NCI-H1092 treated with DMSO at 0.1 percent for 48 hours (cell line): ENCODE measurements around the gene ERFL.

ENCODE experiments used
- DNase-seq: peaks from one replicate; lab custom pipeline; 2025; lab: John Stamatoyannopoulos, UW

Gene ERFL

DNA sequence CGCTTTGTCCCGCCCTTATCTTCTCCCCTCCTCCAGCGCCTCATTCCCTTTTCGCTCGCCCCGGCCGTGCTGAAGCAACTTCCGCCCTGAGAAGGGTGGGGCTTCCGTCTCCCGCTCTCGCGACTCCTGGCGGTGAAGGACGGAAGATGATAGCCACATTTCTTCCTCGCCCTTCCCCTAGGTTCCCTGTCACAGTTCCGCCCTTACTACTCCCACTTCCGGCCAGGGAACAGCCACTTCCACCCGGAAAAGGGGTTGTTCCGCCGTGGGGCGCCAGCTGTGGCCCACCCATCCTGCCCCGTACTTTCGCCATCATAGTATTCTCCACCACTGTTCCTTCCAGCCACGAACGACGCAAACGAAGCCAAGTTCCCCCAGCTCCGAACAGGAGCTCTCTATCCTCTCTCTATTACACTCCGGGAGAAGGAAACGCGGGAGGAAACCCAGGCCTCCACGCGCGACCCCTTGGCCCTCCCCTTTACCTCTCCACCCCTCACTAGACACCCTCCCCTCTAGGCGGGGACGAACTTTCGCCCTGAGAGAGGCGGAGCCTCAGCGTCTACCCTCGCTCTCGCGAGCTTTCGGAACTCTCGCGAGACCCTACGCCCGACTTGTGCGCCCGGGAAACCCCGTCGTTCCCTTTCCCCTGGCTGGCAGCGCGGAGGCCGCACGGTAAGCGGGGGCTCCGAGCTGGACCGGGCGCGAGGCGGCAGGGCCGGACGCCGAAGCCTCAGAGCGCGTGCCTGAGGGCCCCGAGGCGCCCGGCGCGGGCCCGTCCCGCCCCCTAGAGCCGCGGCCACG is 68.4 kb downstream of the ERFL start, which contains the start of gene RPS19:
RPS19 (plus strand) TSS at position 638 of the 801 bp plus-strand sequence. CDS start 520 bp downstream, outside the sequence.
- DNase-seq, result peak; percentile 95

DNA sequence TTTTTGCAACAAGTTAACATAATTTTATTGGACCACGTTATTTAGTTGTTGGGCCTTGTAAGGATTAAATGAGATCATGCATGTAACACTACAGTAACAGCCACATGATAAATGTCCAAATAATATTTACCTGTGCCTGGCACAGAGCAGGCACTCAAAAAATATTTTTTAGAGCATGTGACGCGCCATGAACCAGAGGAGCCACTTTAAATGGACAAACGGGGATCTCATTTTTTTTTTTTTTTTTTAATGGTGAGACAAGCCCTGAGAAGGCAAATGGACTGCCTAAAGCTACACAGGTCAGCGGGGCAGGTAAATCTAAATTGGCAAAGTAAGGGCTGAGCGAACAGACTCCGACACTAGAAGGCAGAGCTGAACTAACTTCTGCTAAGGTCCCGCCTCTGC is 69.0 kb downstream of the ERFL start:
- no peak for DNase-seq
